ENCODE measurements around the gene DCDC2B.
"Not testable (repeated sequence)": the region's sequence is repeated elsewhere in the genome, so short reads cannot be mapped to it uniquely, and the experiment has no call there.

Gene DCDC2B

GRCh38 chr1:32208891-32209328 is at the start of gene DCDC2B:
DCDC2B (plus strand) TSS chr1:32209089; CDS start chr1:32209094, 5 bp downstream.
- DNase-seq (ENCODE audit: low read depth in 2 of 2): no peak

GRCh38 chr1:32159189-32159588 is 49.7 kb upstream of the DCDC2B start:
- no peak for DNase-seq (ENCODE audit: low read depth in 2 of 2)

GRCh38 chr1:32163405-32163804 is 45.5 kb upstream of the DCDC2B start:
- DNase-seq (ENCODE audit: low read depth in 2 of 2): no peak

DNA sequence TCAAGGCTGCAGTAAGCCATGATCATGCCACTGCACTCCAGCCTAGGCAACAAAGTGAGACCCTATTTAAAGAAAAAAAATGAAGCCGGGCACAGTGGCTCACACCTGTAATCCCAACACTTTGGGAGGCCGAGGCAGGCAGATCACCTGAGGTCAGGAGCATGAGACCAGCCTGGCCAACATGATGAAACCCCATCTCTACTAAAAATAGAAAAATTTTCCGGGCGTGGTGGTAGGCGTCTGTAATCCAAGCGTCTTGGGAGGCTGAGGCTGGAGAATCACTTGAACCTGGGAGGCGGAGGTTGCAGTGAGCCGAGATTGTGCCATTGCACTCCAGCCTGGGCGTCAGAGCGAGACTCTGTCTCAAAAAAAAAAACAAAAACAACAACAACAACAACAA is 43.3 kb upstream of the DCDC2B start:
- DNase-seq (ENCODE audit: low read depth in 2 of 2): not testable (repeated sequence)

- no peak for DNase-seq (ENCODE audit: low read depth in 2 of 2)
Measured at GRCh38 chr1:32170991-32171390, 37.9 kb upstream of the DCDC2B start.

GRCh38 chr1:32172621-32173245 is 36.2 kb upstream of the DCDC2B start:
- no peak for DNase-seq (ENCODE audit: low read depth in 2 of 2)

DNA sequence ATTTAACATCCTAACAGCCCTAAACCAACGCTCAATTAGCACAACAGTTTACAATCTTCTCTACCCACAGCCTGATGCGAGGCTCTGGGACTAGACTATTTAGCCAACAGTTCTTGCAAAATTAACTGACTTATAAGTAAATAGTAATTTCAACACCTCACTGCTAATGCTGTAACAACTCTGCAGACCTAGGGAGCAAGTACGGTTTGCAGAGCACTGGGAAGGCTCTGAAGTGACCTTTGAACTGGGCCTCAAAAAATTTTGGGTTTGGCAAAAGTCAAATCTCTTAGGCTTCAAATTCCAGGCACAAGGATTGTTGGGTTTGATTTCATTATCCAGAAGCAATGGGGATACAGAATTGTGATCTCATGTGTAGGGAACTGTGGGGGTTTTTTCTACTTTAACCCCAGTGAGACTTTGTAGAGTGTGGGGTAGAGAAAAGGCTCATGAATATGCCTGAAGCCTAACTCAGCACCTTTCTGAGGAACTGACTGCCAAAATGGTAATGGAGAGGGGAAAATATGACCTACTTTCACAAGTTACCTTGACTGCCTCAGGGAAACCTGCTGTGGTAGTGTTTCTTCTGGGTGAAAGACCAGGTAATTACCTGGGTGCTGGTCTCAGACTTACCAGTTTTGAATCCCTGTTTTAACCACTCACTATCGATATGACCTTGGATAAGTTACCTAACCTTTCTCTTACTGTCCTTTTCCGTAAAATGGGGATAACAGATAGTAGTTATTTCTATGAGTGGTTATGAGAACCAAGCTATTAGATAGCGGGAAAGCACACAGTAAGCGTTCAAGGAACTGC is 30.3 kb upstream of the DCDC2B start:
- no peak for DNase-seq (ENCODE audit: low read depth in 2 of 2)

DNA sequence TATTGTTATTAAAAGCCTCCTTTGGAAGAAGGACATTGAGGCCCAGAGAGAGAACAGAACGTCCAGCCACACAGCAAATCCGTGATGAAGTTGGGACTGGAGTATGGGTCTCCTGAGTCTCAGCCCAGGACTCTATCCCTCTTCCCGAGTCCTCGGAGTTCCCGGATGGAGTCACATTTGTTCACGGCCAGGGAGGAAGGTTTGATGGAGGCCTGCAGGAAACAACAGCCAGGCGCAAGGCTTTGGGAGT is 29.8 kb upstream of the DCDC2B start:
- DNase-seq (ENCODE audit: low read depth in 2 of 2): no peak

- peak; percentile 90 to 91 for DNase-seq (ENCODE audit: low read depth in 2 of 2)
Measured at GRCh38 chr1:32179443-32180185, 29.3 kb upstream of the DCDC2B start, which contains the start of gene TXLNA. TXLNA (plus strand) TSS chr1:32179675; CDS start chr1:32180346, 671 bp downstream.

DNA sequence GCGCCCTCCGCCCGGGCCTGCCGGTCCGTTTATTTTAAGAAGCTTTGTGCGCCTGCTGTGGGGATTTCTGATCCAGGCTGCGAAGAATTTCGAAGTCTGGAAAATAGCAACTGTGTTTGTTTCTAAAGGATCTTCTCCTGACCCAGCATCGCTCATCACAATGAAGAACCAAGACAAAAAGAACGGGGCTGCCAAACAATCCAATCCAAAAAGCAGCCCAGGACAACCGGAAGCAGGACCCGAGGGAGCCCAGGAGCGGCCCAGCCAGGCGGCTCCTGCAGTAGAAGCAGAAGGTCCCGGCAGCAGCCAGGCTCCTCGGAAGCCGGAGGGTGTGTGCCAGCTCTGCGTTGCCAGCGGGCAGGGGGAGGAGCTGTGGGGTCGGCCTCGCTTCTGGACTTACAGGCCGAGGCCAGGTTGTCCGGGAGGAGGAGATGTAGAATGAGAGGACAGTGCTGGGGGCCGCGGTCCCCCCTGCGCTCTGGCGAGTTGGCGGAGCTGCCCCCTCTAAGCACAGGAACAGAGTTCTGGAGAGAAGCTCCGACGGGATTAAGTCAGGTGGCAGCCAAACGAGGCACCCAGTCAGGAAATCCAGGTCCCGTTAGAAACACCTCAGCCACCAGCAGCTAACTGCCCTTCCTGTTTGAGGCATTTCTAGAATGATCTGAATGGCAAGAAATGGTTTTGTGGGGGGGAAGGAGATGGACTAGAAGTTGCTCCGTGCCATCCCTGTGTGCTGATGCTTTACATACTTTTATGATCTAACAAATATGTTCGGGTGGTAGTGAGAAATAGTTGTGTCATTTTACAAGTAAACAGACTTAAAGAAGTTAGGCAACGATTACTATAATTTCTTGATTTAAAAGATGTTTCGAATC is 28.5 kb upstream of the DCDC2B start:
- peak in 1 of 2 donors; percentile 25 for DNase-seq (ENCODE audit: low read depth in 2 of 2)

DNA sequence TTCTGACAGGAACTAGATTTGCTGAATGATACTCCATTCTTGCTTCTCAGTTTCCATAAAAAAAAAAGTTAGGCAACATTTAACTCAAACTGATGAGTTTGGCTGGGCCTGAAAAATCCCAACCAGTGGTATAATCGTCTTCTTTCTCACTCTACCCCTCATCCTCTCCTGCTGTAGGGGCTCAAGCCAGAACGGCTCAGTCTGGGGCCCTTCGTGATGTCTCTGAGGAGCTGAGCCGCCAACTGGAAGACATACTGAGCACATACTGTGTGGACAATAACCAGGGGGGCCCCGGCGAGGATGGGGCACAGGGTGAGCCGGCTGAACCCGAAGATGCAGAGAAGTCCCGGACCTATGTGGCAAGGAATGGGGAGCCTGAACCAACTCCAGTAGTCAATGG is 27.8 kb upstream of the DCDC2B start:
- DNase-seq (ENCODE audit: low read depth in 2 of 2): no peak

DNA sequence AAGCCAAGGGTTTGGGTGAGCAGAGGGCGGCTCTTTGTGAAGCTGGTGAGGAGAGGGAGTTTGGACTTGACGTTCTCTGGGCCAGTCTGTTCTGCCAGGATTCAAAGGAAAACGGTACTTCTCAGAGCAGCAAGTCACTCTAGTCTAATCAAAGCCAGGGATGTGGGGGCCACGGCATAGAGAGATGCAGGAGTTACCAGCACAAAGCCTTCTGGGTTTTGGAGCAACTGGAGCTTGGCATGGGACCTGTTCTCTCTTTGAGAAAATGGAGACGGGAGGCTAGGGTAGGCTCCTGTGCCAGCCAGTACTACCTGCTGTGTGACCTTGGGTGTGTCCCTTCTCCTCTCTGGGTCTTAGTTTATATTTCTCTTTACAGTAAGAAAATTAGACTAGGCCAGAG is 27.3 kb upstream of the DCDC2B start:
- no peak for DNase-seq (ENCODE audit: low read depth in 2 of 2)

DNA sequence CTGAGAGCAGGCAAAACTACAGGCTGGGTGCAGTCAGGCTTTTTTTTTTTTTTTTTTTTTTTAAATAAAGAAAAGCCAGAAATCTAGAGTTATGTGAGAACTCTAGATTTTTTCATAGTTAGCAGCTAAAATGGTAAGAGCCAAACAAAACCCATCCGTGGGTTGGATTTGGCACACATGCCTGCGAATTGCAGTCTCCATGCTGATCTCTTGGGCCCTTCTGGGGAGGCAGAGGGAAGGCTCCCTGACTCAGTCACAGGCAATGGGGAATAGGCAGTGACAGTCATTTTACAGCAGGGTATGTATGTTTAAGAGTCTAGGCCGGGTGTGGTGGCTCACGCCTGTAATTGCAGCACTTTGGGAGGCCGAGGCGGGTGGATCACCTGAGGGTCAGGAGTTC is 26.8 kb upstream of the DCDC2B start:
- DNase-seq (ENCODE audit: low read depth in 2 of 2): no peak

GRCh38 chr1:32184650-32185049 is 24.2 kb upstream of the DCDC2B start:
- no peak for DNase-seq (ENCODE audit: low read depth in 2 of 2)

GRCh38 chr1:32186077-32186476 is 22.8 kb upstream of the DCDC2B start:
- no peak for DNase-seq (ENCODE audit: low read depth in 2 of 2)

- DNase-seq (ENCODE audit: low read depth in 2 of 2): no peak
Measured at GRCh38 chr1:32186491-32186890, 22.4 kb upstream of the DCDC2B start.

- DNase-seq (ENCODE audit: low read depth in 2 of 2): no peak
Measured at GRCh38 chr1:32187850-32188249, 21.0 kb upstream of the DCDC2B start.

DNA sequence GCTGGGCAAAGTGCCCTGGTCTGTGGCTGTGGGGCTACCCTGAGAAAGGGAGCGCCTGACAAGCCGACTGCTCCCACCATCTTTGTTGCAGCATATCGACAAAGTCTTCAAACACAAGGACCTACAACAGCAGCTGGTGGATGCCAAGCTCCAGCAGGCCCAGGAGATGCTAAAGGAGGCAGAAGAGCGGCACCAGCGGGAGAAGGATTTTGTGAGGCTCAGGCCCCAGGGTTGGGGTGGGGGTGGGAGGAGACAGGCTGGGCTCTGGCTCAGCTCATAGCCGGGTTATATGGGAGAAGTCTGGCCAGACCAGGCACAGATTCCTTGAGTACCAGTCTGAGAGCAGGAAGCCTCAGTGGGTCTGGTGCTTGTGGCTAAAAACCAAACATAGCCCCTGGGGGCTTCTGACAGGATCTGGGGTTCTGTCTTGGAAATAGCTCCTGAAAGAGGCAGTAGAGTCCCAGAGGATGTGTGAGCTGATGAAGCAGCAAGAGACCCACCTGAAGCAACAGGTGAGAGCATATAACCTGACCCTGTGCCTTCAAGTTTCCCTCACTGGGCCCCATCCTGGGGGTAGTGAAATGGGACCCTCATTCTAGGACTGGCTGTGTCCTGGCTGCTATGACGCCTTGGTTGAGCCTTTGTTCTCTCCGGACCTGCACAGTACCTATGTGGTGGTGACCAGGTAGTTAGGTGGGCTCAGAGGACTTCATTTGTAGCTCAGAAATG is 16.5 kb upstream of the DCDC2B start:
- no peak for DNase-seq (ENCODE audit: low read depth in 2 of 2)

- DNase-seq (ENCODE audit: low read depth in 2 of 2): no peak
Measured at GRCh38 chr1:32194984-32195383, 13.9 kb upstream of the DCDC2B start.

DNA sequence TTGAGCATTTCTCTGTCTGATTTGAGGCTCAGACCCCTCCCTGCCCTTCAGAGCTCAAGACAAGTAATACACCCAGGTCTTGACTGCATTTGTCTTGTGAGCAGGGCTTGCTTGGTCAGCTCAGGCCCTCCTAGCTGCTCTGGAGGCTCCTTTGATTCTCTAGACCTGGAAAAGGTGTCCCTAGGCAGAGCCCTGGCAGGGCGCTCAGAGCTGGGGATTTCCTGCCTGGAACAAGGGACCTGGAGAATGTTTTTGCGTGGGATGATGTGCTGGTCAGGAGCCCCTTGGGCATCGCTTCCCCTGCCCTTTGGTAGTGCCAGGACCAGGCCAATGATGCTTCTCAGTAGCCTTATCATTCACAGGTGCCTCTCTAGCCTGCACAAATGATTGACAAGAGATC is 13.4 kb upstream of the DCDC2B start:
- no peak for DNase-seq (ENCODE audit: low read depth in 2 of 2)
